GM21737 (cell line): ENCODE data around the gene MFAP3L.

ENCODE experiments used
- ATAC-seq: cut with Tn5 transposase; IDR thresholded peaks from one replicate; pipeline ENCODE4 v1.9.1; 2021; ENCODE audit warnings: mild to moderate bottlenecking, moderate library complexity; ENCODE audit not compliant: unreplicated experiment

MFAP3L gene

DNA sequence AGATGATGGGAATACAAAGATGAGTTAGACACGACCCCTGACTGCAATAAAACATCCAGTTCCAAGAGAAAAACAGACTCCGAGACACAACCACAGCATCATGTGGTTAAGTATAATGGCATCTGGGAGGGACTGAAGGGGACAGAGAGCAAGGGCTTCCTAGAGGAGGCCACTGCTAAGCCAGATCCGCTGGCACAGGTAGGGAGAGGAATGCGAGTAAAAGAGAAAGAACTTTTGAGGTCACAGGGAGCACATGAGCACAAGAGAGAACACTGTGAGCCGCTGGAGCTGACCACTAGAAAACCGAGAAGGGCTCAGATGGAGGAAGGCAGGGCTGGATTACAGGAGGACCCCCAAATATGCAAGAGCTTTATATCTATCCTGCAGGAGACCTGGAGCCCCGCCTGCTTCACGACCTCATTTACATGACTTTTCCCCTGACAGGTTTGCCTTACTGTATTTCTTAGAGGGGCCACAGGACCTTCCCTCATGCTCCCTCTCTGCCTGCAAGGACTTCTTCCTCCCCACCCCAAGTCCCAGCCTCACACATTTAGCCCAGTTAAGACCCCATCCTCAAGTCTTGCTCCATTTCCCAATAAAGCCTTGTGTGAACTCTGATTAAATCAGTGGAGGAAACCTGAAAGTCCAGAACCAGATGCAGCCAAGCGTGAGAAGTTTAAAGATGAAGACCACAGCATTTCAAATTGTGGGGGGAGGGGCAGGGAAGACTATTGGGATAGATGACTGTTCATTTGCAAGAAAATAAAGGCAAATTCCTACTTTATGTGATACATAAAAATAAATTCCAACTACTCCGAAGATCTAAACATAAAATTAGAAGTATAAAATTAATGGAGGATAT, 29.6 kb downstream of the MFAP3L start:
- no peak for ATAC-seq

DNA sequence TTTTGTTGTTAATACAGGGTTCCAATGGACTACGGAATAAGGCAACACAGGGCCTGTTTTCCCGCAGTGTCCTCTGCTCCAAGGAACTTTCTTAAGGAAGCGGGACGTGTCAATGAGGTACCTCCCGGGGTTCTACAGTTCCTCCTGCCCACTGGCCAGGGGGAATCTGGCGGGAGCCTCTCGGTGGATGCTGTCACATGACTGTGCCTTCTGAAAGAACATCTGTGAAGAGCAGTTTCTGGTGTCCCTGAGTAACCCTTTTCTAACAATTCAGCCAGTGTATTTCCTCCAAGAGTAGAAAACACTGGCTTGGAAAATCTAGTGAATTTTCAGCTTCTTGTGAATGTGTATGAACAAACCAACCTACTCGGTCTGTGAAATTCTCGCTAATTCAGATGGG, 32.7 kb downstream of the MFAP3L start:
- ATAC-seq: no peak

DNA sequence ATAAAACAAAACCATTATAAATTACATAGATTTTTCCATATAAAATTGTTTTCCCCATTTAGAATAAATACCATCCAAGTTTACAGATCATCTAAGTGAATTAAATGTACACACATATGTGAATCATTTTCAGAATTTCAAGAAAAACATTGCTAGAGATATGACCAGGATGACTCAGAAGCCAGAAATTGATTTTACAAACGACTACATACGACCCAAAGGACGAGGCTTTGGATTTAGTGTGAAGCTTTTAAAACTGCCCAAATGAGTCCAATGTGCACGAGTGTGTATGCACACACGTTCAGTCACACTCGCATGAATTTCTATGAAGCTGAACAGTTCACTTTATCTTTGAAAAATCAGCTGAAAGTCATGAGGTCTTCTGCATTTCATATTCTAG, 37.9 kb downstream of the MFAP3L start:
- ATAC-seq: no peak

DNA sequence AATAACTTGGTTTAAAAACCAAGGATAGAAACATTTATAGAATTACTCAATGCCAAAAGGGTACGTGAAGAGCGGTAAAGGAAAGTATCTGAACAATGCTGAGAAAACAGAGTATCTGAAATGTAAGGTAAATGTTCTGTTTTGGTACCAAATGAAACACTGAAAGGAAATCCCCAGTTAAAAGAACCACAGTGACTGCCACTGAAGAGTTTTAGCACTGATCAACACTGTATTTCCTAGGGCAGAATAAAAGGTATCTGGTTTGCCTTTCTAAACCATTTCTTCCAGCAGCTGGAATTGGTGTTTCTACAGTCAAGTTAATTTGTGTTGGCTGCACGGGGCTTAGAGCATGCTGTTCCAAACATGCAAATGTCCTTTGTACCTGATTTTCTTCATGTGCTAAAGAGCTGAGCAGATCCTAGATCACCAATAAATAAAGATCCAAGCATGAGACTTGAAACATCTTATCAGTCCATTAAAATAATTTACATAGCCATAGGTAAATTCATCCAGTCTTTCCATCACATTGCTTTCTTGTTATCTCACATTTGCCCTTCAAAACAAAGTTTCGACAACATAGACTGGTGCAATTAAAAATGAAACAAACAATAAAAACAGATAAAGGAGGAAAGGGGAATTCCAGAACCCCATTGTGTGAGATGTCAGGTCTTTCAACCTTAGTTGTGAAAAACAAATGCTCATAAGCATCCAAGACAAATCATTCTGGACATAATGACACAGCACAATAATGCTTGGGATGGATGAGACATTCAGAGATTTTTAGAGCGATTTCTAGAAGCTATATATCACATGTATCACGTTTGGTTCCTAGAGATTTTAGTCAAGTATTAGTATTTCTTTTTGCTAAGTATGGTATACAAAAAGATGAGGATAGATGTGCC, 38.6 kb downstream of the MFAP3L start:
- ATAC-seq: no peak

DNA sequence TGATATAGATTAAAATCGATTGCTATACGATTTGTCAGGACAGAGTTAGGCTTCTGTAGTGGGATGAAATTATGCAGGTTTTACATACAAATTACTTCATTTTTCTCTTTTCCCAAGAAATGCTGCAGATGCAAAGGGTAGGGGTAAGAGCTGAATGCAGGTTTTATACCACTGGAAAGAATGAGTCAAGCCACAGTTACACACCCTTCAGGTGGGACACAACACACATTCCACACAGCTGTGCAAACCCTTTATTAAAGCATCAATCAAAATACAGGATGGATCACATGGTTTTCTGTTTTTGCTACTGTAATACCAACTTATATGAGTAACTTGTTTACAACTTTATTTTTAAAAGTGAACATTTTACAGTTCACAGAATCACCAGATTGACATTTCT, 39.8 kb downstream of the MFAP3L start:
- ATAC-seq: no peak

DNA sequence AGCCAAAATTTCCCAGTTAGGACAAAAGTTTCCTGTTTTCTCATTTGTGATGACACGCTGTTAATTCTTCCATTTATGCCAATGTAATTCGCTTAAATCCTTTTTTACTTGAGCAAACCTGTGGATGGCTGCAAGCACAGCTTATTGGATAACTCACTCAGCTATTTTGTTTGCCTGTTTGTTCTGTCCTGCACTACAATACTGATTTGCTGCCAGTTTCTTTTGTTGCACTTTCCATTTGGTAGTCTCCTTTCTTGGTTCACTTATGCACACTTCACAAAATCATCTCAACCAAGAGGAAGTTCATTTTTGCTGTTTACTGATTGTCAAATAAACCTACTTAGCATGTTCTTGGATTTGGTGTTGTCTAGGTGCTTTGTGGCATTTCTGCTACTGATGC, 40.3 kb downstream of the MFAP3L start:
- no peak for ATAC-seq

DNA sequence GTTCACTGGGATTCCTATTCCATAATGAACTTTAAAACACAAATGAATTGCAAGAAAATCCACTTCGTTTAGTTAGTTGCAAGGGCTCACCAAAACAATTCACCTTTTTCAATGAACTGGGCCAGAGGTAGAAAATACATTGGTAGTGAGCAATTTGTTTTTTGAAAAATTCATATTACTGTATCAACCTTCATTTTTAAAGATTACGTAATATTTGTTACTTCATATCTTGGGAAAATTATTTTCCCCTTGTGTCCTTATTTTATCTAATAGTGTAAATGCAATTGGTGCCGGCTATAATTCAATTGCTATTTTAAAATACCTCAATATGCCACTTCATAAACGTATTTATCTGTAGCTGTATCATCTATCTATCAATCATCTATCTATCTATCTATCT, 41.5 kb downstream of the MFAP3L start:
- ATAC-seq: no peak

DNA sequence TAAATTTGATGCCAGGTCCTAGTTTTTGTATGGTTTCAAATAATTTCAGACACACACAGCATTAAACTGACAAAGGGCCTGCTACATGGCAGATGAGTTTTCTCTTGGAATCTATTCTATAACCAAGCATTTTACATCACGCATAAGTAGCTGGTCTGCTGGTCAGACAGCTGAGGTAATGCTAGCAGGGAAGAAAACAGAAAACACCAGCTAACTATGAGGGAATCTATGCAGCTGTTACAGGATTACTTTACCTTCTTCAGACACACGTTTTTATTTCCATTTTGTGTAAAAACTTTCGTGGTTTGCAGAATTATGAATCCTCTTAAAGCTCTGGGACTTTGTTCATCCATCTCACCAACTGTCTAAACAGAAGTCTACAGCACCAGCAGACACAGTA, 42.0 kb downstream of the MFAP3L start:
- ATAC-seq: no peak

DNA sequence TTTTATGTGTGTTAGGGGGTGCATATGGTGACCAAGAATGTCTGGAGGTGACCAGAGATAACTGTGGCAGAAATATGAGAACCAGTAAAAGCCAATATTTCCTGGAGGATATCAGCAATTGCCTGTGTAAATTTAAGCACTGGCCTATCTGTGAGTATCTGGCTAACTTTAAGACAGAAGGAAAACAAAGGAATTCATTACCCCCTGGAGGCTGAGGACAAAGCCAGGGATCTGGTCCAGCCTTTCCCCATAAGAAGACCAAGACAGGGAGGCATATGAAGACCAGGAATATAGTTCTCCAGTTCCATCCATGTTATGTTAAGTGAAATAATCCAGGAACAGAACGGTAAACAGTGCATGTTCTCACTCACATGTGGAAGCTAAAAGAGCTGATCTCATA, 49.2 kb downstream of the MFAP3L start:
- no peak for ATAC-seq

DNA sequence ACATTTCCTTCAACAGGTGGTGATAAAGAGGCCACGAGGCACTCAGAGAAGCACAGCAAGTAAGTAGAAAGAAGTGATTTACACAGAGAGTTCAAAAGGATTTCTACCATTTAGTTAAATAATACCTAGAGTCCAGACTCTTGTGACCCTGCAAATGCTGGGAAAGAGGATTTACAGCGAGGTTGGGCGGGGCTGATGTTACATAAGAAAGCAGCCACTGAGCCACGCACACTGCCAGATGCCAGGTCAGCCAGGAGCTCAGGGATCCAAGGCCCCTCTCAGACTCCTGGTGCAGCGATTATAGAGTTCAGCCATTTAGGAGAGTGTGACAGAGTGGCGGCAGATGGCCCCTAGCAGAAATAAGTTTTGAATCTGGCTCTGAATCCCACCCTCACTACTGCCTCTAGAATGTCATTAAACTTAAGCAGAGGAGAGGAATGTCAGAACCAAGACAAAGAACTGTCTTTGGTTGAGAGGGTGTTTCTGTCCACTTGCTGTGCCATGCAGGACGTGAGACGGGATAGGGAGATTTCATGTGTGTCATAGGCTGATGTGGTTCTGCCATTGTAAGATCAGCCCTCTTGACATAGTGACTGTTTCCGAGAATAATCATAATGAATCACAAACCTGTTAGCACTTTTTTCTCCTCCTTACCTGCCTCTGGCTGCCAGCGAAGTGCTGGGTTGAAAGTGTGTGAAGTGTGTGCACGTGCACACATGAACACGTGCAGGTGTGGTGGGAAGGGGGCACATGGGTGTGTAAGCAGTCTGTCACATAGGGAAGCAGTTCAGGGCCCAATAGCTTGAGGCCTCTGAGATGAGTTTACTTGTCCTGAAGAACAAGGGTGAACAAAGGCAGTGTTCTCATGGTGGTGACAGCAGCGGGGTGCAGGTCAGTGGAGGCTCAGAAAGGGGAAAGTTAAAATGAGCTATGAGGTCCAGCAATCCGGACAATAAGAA, 50.1 kb downstream of the MFAP3L start:
- ATAC-seq: no peak

DNA sequence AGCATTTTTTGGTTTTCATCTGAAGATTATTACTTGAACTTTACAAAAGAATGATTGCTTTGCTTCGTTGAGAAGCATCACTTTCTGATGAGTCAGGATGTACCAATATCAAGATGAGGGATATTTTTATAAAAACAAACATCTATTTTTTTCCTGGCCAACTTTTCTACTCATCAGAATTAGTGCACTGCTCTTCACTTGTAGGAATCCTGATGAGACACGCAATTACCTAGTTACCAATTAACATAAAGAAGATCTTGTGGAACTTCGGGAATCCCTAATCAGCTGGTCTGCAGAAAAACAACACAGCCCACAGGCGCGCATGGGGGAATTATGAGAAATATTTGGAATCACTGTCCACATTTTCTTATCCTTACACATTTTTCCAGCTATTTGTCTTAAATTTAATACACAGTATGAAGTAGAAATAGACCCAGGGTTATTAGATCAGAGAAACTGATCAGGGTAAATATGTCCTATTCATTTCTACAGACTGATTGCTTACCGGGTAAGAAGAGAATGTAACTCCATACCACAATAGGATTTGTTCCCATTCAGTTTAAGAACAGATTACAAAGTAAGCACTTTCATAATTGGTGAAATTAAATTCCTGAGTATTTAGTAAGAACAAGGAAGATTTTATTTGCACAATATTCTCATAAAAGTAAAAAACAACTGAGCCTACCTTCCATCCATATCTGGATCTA, 50.9 kb downstream of the MFAP3L start:
- no peak for ATAC-seq

DNA sequence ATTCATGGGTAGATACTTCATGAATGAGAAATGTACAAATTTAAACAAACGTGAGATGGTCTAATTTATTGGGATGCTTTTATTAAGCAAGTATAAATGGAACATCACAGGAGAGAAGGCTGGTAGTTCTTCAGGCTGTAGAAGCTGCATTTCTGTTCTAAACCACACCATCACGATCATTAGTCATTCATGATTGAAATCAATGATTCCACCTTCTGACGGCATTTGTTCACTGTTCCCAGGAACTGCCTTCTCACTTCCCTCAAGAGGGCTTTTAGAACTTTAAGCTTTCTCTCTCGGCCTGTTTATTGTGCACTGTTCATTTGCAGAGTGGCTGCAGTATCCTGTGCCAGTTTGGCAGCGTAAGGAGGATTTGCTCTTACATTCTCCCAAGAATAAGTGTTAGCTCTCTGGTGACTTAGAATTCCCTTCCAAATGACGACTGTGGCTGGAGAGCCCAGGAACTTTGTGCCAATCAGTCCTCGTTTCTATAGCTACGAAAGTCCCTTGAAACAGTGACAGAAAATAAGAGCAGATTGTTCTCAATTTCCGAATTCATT, 54.7 kb downstream of the MFAP3L start:
- ATAC-seq: no peak

DNA sequence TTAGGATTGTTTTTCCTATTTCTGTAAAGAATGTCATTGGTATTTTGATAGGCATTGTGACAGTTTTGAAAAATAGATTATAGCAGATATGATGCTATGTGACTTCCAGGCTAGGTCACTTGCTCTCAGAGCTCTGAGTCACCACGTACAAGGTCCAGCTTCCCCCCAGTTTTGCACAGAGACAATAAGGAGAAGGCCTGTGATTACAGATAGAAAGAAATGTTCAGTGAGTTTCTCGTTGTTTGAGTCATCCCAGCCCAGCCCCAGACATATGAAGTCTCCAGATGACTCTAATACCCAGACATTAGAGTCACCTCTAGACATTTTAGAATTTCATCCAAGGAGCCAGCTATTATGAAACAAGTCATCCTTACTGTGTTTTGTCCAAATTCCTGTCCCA, 57.2 kb downstream of the MFAP3L start:
- no peak for ATAC-seq

DNA sequence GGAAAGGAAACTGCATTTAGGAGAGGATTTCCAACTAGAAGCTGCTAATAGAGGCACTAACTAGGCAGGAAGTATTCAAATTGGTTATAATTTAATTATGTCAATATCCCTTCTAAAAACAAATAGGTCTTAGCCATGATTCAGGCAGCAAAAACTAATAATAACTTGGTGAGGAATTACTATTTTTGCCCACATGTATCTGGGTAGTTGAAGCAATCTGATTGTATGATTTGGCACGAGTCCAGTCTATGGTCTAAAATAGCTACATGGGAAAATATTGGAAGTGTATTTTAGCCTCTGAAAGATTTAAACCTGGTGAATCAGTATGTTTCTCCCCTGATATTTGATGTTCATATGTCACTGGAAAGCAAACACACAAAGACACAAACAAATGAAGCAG, 62.2 kb downstream of the MFAP3L start:
- ATAC-seq: no peak

DNA sequence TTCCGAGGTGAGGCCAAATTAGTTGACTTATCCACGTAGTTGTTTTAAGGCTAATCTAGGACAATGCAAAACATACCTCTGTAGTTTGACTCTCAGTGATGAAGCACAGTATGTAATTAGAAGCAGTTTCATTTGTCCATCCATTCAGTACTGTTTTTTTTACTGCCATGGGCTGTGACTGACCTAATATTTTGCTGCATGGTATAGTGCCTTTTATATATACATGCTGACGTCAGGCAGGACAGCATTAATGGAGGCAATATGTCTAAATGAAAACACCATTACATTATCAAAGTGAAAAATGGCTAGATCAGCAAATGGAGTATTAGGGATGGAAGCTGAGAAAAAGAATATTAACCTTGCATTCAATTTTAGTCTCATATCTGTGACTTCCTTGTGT, 66.9 kb downstream of the MFAP3L start:
- no peak for ATAC-seq

DNA sequence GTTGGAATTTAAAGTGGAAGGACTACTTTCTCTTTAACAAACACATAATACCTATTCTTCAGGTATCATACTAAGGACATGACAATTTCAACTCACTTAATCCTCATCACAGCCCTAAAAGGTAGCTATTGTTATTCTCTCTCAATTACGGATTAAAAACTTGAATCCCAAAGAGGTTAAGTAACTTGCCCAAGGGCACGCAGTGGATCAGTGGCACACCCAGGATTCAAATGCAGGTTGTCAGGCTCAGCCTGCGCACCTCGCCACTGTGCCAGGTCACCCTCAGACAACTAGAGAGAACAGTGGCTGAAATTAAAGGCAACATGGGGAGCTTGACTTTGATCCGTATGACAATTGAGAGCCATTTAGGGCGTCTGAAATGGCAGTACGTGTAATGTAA, 67.6 kb downstream of the MFAP3L start:
- ATAC-seq: no peak

DNA sequence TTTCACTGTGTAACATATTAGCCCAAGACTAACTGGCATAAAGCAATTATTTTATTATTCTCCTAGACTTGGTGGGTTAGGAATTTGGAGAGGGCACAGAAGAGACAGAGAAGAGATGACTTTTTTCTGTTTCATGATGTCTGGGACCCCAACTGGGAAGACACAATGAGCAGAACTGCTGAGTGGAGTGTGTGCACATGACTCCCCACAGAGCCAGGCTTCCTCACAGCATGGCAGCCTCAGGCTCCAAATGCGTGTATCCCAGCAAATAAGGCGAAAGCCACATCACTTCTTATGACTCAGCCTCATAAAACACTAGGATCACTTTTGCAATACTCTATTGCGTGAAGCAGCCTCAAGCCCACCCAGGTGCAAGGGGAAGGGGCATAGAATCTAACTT, 68.4 kb downstream of the MFAP3L start:
- no peak for ATAC-seq

DNA sequence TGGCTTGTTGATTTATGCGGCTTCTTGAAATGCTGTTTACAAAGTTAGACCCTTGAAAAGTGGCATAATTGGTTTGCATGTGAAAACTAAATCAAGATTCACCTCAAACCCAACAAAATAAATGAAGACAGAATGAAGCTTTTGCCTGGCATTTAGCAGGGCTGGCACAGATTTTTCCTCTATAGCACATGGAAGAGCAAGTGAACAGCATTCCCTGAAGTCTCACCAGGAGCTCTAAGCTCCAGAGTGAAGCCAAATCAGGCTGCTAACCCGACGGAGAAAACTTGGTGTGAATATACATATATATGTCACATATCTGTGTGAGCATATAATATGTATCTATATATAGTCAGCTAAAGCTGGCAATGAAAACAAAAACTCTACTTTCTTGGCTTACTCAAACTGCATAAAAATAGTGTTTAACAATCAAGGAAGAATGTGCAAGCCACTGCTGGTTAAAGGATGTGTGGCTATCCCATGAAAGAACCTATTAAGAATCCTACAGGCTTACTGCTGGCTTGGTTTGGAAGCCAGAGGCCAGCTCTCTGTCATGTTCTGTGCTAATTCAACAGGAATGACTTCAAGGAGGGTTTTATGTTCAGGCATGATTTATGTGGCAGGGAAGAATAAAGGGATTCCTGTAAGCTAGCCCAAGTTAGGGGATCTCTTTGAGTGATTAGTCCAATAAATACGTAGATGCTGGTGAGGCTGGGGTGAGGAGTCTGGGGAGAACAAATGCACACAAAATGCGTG, 69.9 kb downstream of the MFAP3L start:
- no peak for ATAC-seq

DNA sequence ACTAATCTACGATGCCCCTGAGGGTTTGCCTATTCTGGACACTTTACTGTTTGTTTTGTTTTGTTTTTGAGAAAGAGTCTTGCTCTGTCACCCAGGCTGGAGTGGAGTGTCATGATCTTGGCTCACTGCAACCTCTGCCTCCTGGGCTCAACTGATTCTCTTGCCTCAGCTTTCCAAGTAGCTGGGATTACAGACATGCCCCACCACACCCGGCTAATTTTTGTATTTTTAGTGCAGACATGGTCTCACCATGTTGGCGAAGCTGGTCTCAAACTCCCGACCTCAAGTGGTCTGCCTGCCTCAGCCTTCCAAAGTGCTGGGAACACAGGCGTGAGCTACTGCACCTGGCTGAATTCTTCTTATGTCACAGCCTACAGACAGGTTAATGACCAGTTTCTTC, 70.7 kb downstream of the MFAP3L start:
- no peak for ATAC-seq
